ENCODE data around the gene RAB10. TPM values are rescaled to one million over a fixed set of nuclear protein-coding genes. Genes with fewer than 3 reads are reported as not detected.
"Not testable (repeated sequence)": the region's sequence is repeated elsewhere in the genome, so short reads cannot be mapped to it uniquely, and the experiment has no call there.

Gene RAB10
- total and polyA plus RNA-seq, 4 donors: 26.6 to 52.2 (median 41.6) TPM

DNA sequence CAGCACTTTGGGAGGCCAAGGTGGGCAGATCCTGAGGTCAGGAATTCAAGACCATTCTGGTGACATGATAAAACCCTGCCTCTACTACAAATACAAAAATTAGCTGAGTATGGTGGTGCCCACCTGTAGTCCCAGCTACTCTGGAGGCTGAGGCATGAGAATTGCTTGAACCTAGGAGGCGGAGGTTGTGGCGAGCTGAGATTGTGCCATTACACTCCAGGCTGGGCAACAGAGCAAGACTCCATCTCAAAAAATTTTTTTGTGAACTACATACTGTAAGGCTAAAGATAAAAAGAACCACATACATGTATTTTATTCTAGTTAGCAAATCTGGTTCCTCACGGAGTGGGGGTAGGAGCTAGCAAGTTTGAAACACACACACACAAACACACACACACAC lies 45.1 kb downstream of the RAB10 start:
- Histone ChIP-seq H3K4me3 (ENCODE audit: low read depth in 1 of 3, low read length in 3 of 3) (no peak overlapping the region), H3K36me3 (ENCODE audit: control insufficient read depth in 4 of 4, insufficient read depth in 3 of 4, low read depth in 1 of 4, low read length in 3 of 4) (no peaks in the 10 kb centered on the region), H3K4me1 (ENCODE audit: control insufficient read depth in 4 of 4, insufficient read depth in 4 of 4, low read length in 3 of 4) (peaks cover 6 to 13% (median 6%) of the 10 kb centered on the region in 4 donors), H3K27me3 (ENCODE audit: control insufficient read depth in 4 of 4, insufficient read depth in 4 of 4, low read length in 3 of 4) (no peaks in the 10 kb centered on the region), H3K9me3 (ENCODE audit: control insufficient read depth in 4 of 4, low read length in 3 of 4) (no peaks in the 10 kb centered on the region), H3K9ac (ENCODE audit: low read depth in 1 of 2, low read length in 2 of 2) (no peak overlapping the region), H3K27ac (ENCODE audit: low read depth in 1 of 2, low read length in 2 of 2) (no peak overlapping the region)
- WGBS: 99% methylated on average over 3 of the region's 3 CpGs
- no peak for DNase-seq (ENCODE audit: low spot score)
- TF ChIP-seq, protein P1, sequence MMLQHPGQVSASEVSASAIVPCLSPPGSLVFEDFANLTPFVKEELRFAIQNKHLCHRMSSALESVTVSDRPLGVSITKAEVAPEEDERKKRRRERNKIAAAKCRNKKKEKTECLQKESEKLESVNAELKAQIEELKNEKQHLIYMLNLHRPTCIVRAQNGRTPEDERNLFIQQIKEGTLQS (IDR thresholded peaks at IDR 0.05): no peak

DNA sequence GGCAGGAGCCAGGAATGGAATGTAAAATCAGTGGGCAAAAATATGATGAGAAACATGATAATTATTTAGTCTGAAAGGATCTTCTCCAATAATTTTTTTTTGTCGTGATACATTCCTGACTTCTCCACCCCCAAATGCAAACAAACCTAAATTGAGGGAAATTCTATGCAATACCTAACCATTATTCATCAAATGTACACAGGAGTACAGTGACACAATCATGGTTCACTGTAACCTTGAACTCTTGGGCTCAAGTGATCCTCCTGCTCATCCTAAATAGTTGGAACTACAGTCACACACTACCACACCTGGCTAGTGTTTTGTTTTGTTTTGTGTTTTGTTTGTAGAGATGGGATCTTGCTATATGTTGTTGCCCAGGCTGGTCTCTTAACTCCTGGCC lies 46.5 kb downstream of the RAB10 start:
- TF ChIP-seq GABPA (IDR thresholded peaks at IDR 0.05 in 1 of 2, conservative IDR thresholded peaks at IDR 0.05 in 1 of 2) (no peak), HNF4A (conservative IDR thresholded peaks at IDR 0.05) (peak in 1 of 2 donors; percentile 11), FOXA2 (IDR thresholded peaks at IDR 0.05) (peak; percentile 12)
- no peak for DNase-seq (ENCODE audit: low spot score)
- H3K27ac ChIP-seq (ENCODE audit: low read depth in 1 of 2, low read length in 2 of 2): no peak overlapping the region
- H3K27me3 ChIP-seq (ENCODE audit: control insufficient read depth in 4 of 4, insufficient read depth in 4 of 4, low read length in 3 of 4): no peaks in the 10 kb centered on the region
- H3K9me3 ChIP-seq (ENCODE audit: control insufficient read depth in 4 of 4, low read length in 3 of 4): no peaks in the 10 kb centered on the region
- H3K36me3 ChIP-seq (ENCODE audit: control insufficient read depth in 4 of 4, insufficient read depth in 3 of 4, low read depth in 1 of 4, low read length in 3 of 4): no peaks in the 10 kb centered on the region
- no peak overlapping the region for H3K4me3 ChIP-seq (ENCODE audit: low read depth in 1 of 3, low read length in 3 of 3)
- no peak overlapping the region for H3K9ac ChIP-seq (ENCODE audit: low read depth in 1 of 2, low read length in 2 of 2)
- H3K4me1 ChIP-seq (ENCODE audit: control insufficient read depth in 4 of 4, insufficient read depth in 4 of 4, low read length in 3 of 4): peaks cover 4 to 9% (median 6%) of the 10 kb centered on the region in 4 donors
- 97% methylated on average over 1 of the region's 1 CpG for WGBS

DNA sequence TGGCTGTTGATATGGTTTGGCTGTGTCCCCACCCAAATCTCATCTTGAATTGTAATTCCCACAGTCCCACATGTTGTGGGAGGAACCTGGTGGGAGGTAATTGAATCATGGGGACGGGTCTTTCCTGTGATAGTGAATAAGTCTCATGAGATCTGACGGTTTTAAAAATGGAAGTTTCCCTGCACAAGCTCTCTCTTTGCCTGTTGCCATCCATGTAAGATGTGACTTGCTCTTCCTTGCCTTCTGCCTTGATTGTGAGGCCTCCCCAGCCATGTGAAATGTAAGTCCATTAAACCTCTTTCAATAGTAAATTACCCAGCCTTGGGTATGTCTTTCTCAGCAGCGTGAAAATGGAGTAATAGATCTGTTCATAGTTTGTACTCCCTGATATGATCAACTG lies 47.0 kb downstream of the RAB10 start:
- not testable (repeated sequence) for H3K27ac ChIP-seq (ENCODE audit: low read depth in 1 of 2, low read length in 2 of 2); H3K9ac ChIP-seq (ENCODE audit: low read depth in 1 of 2, low read length in 2 of 2); DNase-seq (ENCODE audit: low spot score); H3K27me3 ChIP-seq (ENCODE audit: control insufficient read depth in 4 of 4, insufficient read depth in 4 of 4, low read length in 3 of 4); H3K36me3 ChIP-seq (ENCODE audit: control insufficient read depth in 4 of 4, insufficient read depth in 3 of 4, low read depth in 1 of 4, low read length in 3 of 4); H3K9me3 ChIP-seq (ENCODE audit: control insufficient read depth in 4 of 4, low read length in 3 of 4); H3K4me1 ChIP-seq (ENCODE audit: control insufficient read depth in 4 of 4, insufficient read depth in 4 of 4, low read length in 3 of 4); H3K4me3 ChIP-seq (ENCODE audit: low read depth in 1 of 3, low read length in 3 of 3)
- 98% methylated on average over 3 of the region's 3 CpGs for WGBS

DNA sequence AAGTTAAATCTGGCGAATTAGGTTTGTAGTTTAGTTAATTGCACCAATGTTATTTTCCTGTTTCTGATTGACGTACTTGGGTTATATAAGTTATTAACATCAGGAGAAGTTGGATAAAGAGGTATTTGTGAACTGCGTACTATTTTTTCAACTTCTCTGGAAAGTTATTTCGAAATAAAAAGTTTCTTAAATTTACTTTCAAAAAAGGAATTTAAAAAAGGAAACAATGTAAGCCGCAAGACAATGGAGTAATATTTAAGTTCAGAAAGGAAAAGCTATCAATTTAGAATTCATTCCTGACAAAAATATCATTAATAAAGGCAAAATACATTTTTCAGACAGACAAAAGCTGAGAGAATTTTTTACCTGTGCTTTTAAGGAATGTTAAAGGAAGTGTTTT lies 47.7 kb downstream of the RAB10 start:
- DNase-seq (ENCODE audit: low spot score): no peak
- WGBS: 90% methylated on average over 5 of the region's 5 CpGs
- Histone ChIP-seq H3K4me3 (ENCODE audit: low read depth in 1 of 3, low read length in 3 of 3) (no peak overlapping the region), H3K9ac (ENCODE audit: low read depth in 1 of 2, low read length in 2 of 2) (no peak overlapping the region), H3K4me1 (ENCODE audit: control insufficient read depth in 4 of 4, insufficient read depth in 4 of 4, low read length in 3 of 4) (peaks cover 0 to 3% (median under 1%) of the 10 kb centered on the region in 4 donors), H3K27ac (ENCODE audit: low read depth in 1 of 2, low read length in 2 of 2) (no peak overlapping the region), H3K9me3 (ENCODE audit: control insufficient read depth in 4 of 4, low read length in 3 of 4) (no peaks in the 10 kb centered on the region), H3K36me3 (ENCODE audit: control insufficient read depth in 4 of 4, insufficient read depth in 3 of 4, low read depth in 1 of 4, low read length in 3 of 4) (no peaks in the 10 kb centered on the region), H3K27me3 (ENCODE audit: control insufficient read depth in 4 of 4, insufficient read depth in 4 of 4, low read length in 3 of 4) (no peaks in the 10 kb centered on the region)
- no peak for TF ChIP-seq HNF4A (conservative IDR thresholded peaks at IDR 0.05)
- TF ChIP-seq, protein P1 (IDR thresholded peaks at IDR 0.05): no peak
- no peak for TF ChIP-seq FOXA1 (IDR thresholded peaks at IDR 0.05)
- TF ChIP-seq RAD21 (IDR thresholded peaks at IDR 0.05): no peak
- TF ChIP-seq, protein P2, sequence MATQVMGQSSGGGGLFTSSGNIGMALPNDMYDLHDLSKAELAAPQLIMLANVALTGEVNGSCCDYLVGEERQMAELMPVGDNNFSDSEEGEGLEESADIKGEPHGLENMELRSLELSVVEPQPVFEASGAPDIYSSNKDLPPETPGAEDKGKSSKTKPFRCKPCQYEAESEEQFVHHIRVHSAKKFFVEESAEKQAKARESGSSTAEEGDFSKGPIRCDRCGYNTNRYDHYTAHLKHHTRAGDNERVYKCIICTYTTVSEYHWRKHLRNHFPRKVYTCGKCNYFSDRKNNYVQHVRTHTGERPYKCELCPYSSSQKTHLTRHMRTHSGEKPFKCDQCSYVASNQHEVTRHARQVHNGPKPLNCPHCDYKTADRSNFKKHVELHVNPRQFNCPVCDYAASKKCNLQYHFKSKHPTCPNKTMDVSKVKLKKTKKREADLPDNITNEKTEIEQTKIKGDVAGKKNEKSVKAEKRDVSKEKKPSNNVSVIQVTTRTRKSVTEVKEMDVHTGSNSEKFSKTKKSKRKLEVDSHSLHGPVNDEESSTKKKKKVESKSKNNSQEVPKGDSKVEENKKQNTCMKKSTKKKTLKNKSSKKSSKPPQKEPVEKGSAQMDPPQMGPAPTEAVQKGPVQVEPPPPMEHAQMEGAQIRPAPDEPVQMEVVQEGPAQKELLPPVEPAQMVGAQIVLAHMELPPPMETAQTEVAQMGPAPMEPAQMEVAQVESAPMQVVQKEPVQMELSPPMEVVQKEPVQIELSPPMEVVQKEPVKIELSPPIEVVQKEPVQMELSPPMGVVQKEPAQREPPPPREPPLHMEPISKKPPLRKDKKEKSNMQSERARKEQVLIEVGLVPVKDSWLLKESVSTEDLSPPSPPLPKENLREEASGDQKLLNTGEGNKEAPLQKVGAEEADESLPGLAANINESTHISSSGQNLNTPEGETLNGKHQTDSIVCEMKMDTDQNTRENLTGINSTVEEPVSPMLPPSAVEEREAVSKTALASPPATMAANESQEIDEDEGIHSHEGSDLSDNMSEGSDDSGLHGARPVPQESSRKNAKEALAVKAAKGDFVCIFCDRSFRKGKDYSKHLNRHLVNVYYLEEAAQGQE (IDR thresholded peaks at IDR 0.05): no peak
- TF ChIP-seq SP1 (IDR thresholded peaks at IDR 0.05): no peak

All from liver (tissue), 9 donors.